Stomach (tissue), 4 donors: ENCODE measurements around the gene JPH2.

Source experiments
- CTCF ChIP-seq, 7 experiments: fragments of 450-650 bp in 4 of 7; fragments of 200-600 bp in 3 of 7; sonication (generic) in 3 of 7; IDR thresholded peaks; one replicate each; pipeline ENCODE4 v1.5.1; 2016 to 2019; ENCODE audit warnings: antibody characterized with exemption in 7 of 7, control low read depth in 2 of 7, mild to moderate bottlenecking in 1 of 7
- EP300 ChIP-seq: sonication (generic); formaldehyde crosslinking; IDR thresholded peaks from one replicate; pipeline ENCODE4 v1.6.1; 2017; ENCODE audit warnings: antibody characterized with exemption
- POLR2A ChIP-seq, 4 donors: fragments of 450-650 bp; IDR thresholded peaks; one replicate each; pipeline ENCODE4 v1.6.1; 2016; ENCODE audit warnings: antibody characterized with exemption in 4 of 4, control low read depth in 2 of 4, mild to moderate bottlenecking in 1 of 4, moderate library complexity in 1 of 4

GRCh38 chr20:44174996-44175765, 11.8 kb downstream of the JPH2 start:
- TF ChIP-seq CTCF (IDR thresholded peaks at IDR 0.05) (no peak), EP300 (no peak), POLR2A (IDR thresholded peaks at IDR 0.05) (no peak)
